ENCODE data around the gene NLGN4Y.

Gene NLGN4Y

DNA sequence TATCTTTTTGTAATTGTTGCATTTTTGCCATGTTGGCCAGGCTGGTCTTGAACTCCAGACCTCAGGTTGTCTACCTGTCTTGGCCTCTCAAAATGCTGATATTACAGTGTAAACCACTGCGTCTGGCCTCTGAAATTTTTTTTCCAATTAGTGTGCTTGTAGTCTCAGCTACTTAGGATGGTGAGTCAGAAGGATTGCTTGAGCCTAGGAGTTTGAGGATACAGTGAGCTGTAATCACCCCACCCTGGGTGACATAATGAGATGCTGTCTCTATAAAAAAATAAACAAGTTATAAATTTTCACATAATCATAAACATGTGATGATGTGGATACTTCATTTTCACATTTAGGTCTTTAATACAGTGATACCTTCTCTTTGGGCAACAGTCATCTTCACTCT is 154.9 kb downstream of the NLGN4Y start:
- peak; percentile 60 for DNase-seq

DNA sequence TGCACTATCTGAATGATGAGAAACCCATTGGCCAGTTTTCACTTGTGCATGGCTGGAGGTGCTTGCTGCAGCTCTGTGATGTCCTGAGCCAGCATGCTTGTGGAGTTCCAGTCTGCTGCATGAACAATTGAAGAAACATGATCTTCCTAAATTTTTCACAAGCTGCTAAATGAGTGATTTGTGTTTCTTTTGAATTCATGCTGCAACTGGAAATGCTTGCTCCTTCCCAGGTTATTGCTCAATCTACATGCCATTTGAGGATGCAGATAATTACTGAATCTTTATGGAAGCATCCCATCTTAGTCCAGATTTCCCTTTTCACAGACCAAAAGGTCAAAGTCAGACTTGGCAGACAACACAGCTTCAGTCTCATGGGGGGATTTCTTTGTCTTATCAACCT is 170.2 kb downstream of the NLGN4Y start:
- DNase-seq: peak; percentile 15

GRCh38 chrY:14708158-14708557 is 183.8 kb downstream of the NLGN4Y start:
- peak; percentile 2 for DNase-seq

- DNase-seq: peak; percentile 2
Observed at GRCh38 chrY:14741596-14741995, 217.3 kb downstream of the NLGN4Y start.

DNA sequence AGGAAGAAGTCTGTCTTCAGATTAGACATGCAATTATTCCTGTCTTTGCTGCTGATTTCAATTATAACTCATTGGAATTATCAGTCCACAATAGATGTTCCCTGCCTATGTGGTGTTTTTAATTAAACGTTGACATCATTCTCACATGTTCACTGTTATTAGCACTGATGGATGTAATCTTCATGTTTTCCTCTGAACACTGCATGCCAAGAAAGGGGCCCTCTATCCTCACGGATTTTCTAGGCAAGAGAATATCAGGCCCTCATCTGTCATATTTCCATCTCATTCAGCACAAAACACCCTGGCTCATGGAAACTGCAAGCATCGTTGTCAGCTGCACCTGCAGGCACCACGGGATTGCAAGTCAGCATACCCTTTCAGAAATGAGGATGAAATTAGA is 224.0 kb downstream of the NLGN4Y start:
- no peak for DNase-seq

GRCh38 chrY:14755571-14755970 is 231.2 kb downstream of the NLGN4Y start:
- DNase-seq: no peak

GRCh38 chrY:14762903-14763302 is 238.6 kb downstream of the NLGN4Y start:
- no peak for DNase-seq

GRCh38 chrY:14763600-14763999 is 239.3 kb downstream of the NLGN4Y start:
- no peak for DNase-seq

DNA sequence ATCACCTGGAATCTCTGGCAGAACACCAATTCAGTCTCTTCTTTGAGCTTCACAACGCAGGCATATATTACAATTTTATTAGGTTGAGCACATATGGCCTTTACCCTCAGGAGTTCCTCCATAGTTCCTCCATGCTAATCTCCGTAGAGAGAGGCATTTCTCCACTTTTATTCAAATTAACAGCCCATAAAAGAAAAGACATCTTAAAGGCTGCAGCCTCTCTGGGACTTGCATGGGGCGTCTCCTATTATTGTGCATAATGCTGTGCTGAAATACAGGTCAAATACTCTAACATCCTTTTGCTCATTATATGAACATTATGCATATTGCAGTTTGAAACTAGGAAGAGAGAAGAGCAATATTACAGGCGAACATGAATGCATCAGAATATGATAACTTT is 253.9 kb downstream of the NLGN4Y start:
- no peak for DNase-seq

DNA sequence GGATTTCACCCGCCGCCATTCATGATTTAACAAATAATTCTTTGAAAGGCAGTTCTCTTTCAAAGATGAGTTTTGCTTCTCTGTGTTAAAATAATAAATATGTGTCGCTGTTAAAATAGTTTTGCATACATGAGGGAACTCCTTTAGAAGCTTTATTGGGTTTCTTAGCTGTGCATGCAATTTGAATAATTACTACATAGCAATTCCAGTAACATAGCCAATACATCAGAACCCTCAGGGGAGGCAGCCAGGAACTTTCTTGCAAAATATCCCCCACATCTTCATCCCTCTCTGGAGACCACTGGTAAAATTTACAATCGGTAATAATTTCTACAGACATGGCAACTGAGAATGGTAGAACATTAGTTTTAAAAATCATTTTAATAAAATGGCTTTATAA is 268.8 kb downstream of the NLGN4Y start:
- no peak for DNase-seq

- DNase-seq: no peak
Observed at GRCh38 chrY:14793674-14794073, 269.3 kb downstream of the NLGN4Y start.

- peak; percentile 32 for DNase-seq
Observed at GRCh38 chrY:14798010-14798409, 273.7 kb downstream of the NLGN4Y start.

DNA sequence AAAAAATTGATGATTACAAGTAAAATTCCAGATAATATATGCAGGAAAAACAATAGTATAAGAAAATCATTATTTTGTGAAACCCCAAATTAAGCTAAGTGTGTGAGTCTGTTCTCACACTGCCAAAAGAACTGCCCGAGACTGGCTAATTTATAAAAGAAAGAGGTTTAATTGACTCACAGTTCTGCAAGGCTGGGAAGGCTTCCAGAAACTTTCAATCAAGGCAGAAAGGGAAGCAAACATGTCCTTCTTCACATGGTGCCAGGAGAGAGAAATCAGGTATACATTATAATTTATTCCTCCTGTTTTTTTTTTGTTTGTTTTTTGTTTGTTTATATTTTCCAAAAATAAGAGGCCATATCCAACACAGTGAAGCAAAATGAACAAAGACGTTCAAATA is 276.8 kb downstream of the NLGN4Y start:
- no peak for DNase-seq

GRCh38 chrY:14802125-14802524 is 277.8 kb downstream of the NLGN4Y start:
- DNase-seq: peak; percentile 71

DNA sequence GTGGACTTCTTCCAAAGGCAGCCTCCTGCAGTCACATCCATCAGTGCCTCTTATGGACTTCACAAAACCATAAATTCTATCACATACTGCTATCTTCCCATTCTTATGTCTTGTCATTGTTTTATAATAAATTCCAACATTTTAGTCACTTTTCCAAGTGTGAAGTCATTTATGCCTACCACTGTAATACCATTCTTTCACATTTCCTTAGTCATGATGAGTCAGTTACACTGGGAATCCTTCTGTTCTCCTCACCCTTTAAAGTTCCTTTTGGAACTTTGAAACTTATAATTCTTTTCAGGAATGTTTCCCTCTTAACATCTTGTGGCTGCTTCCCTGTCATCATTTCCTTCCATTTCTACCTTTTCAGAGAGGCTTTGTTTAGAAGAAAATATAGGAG is 279.7 kb downstream of the NLGN4Y start:
- peak; percentile 73 for DNase-seq

DNA sequence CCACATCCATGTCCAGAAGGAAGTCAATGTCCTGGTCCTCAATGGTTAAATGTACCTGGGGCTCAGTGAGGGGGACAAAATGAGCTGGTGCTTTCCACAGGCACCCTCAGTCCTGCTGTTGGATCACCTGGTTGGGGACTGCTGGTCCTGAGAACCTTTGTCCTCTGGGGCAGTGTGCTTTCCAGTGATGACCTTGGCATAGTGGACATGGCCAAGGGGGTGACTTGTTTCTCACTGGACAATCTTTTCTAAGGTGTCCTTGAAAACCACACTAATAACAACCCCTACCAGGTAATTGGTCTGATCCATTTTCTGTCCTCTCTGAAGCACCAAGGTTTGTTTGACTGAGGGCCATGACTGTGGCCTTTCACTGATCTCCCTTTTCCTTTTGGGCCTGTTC is 294.1 kb downstream of the NLGN4Y start:
- no peak for DNase-seq

- peak; percentile 60 for DNase-seq
Observed at GRCh38 chrY:14822201-14822600, 297.9 kb downstream of the NLGN4Y start.

GRCh38 chrY:14822906-14823305 is 298.6 kb downstream of the NLGN4Y start:
- DNase-seq: no peak

GRCh38 chrY:14824583-14824982 is 300.3 kb downstream of the NLGN4Y start:
- no peak for DNase-seq

- DNase-seq: no peak
Observed at GRCh38 chrY:14825728-14826127, 301.4 kb downstream of the NLGN4Y start.

DNA sequence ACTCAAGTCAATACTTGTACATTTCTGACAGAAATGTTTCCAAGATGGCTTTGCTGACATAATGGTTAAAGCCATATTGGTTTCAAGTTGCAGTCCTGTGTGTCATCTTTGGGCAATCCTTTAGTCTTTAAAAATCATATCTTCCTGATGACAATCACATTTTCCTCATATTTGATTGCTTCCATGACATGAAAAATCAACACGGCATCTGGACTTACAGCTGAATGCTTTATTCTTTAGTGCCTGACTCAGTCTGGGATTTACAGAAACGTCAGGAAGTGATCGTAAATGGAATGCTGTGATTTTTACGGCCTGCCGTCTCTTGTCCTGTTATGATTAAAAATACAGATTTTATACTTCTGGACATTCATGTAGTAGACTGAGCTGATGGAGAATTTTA is 304.2 kb downstream of the NLGN4Y start:
- peak; percentile 80 for DNase-seq

- no peak for DNase-seq
Observed at GRCh38 chrY:14829366-14829885, 305.1 kb downstream of the NLGN4Y start.

DNA sequence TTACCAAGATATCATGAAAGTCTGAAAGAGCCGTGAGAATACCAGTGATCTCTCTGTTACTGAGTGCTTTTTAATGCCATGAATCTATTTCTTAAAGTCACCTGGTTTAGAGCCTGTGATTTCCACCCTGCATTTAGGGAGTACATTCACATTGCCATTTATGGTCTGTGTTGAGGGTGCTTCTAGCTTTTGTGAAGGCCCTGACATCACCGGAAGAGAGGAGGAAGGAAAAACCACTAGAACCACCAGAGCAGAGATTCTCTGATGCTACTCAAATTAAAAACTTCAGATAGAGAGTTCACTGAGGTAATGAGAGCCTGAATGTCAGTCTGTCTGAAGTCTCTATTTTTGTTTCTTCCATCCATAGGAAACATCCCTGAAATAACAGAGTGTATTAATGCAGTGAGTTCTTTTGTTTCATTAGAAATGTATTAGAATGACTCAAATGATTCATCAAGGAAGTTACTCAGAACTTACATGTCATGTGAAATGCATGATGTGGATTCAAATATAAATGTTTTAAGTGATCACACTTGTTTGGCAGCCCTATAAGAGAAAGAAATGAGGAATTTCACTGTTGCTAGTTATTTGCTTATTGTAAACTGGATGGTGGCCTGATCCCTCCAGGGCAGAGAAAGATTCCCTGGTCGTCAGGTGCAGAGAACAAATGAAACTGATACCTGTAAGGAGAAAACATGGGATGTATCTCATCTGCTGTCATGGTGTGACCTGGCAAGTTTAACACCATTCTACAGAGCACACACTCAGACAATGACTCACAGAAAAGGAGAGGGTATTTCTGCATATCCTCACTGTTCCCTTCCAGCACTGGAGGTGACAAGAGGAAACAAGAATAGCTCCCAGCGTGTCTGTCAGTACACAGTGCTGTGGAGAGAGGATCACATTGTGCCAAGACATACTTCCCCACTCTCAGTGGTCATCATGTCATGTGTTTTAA is 310.1 kb downstream of the NLGN4Y start:
- DNase-seq: peak; percentile 78

- no peak for DNase-seq
Observed at GRCh38 chrY:14837466-14837865, 313.1 kb downstream of the NLGN4Y start.

DNA sequence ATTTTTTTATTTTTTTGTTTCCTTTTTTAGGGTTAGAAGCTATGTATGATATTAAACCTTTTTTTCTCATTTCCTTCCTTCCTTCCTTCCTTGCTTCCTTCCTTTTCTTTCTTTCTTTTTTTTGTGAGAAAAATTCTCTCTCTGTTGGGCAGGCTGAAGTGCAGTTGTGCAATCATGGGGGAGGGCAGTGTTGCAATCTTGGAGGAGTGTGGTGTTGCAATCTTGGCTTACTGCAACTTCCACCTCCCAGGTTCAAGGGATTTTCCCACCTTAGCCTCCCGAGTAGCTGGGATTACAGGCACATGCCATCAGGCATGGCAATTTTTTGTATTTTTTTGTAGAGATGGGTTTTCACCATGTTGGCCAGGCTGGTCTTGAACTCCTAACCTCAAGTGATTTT is 326.4 kb downstream of the NLGN4Y start:
- DNase-seq: peak; percentile 32

Measured in HCEC 1CT (cell line).